SH-SY5Y (cell line): Measurements from ENCODE around the gene CHRNG.

Experiments used
- GATA2 ChIP-seq: IDR thresholded peaks from 2 replicates; pipeline ENCODE4 v1.6.1; 2011; ENCODE audit warnings: mild to moderate bottlenecking, low read depth, low read length
- GATA3 ChIP-seq: IDR thresholded peaks from 2 replicates; pipeline ENCODE4 v1.6.1; 2011; ENCODE audit warnings: low read depth, mild to moderate bottlenecking, low read length, moderate library complexity

DNA sequence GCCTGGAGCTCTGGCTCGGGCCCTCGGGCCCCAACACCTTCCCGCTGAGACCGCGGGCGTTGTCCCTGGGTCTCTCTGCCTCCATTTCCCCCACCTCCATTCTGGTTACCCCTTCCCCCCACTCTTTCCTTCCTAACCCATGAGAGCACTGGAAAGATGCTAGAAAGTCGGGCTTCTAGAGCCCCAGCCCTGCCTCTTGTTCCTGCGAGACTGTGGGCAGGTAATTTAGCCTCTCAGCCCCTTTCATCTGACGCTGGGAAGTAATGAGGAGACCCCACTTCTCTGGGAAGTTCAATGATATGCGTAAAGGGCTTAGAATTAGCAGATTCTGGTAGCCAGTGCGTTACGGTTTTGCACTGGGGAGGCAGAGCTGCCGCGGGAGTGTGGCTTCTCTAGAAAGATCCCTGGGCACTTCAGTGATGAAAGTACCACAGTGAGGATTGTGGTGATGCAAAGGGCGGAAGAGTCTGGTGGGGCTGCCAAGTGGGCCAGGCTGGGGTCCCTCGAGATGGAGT, 35.6 kb upstream of the CHRNG start:
- TF ChIP-seq GATA2 (no peak), GATA3 (no peak)
